CD14-positive monocyte (primary cell): ENCODE measurements around the gene SEC63. TPM values are rescaled to one million over a fixed set of nuclear protein-coding genes. Genes with fewer than 3 reads are reported as not detected.
"Not testable (repeated sequence)": the region's sequence is repeated elsewhere in the genome, so short reads cannot be mapped to it uniquely, and the experiment has no call there.

Source experiments
- DNase-seq, 3 donors: peaks; one replicate each; pipeline ENCODE4 v3.0.0-alpha.2; 2011 to 2022
- H2AFZ ChIP-seq: 2 replicates; pipeline ENCODE4 v1.6.0; 2012; ENCODE audit warnings: mild to moderate bottlenecking, low read depth, low read length, inconsistent platforms; ENCODE audit not compliant: insufficient read depth, poor library complexity, severe bottlenecking
- H3K27ac ChIP-seq, 2 donors: 1 replicate in 1 of 2; 2 replicates in 1 of 2; pipeline ENCODE4 v1.5.1; 2012 to 2013; ENCODE audit warnings: low read length in 2 of 2, control low read depth in 1 of 2, inconsistent platforms in 1 of 2, low read depth in 1 of 2, mild to moderate bottlenecking in 1 of 2
- H3K27me3 ChIP-seq, 2 donors: one replicate each; pipeline versions ENCODE4 v1.6.0 to v1.6.1; 2011 to 2013; ENCODE audit warnings: low read length in 2 of 2; ENCODE audit not compliant: control insufficient read depth in 2 of 2, insufficient read depth in 2 of 2
- H3K36me3 ChIP-seq, 2 donors: replicated peaks in 1 of 2; 1 replicate in 1 of 2; 2 replicates in 1 of 2; pipeline versions ENCODE4 v1.5.1 to v1.6.1; 2012 to 2013; ENCODE audit warnings: low read length in 2 of 2, control low read depth in 1 of 2, inconsistent platforms in 1 of 2, mild to moderate bottlenecking in 1 of 2; ENCODE audit not compliant: insufficient read depth in 2 of 2, control insufficient read depth in 1 of 2
- H3K4me1 ChIP-seq, 2 donors: 1 replicate in 1 of 2; 2 replicates in 1 of 2; pipeline versions ENCODE4 v1.5.1 to v1.6.1; 2012 to 2013; ENCODE audit warnings: low read length in 2 of 2, control low read depth in 1 of 2, inconsistent platforms in 1 of 2, mild to moderate bottlenecking in 1 of 2, moderate library complexity in 1 of 2; ENCODE audit not compliant: insufficient read depth in 2 of 2, control insufficient read depth in 1 of 2
- H3K4me2 ChIP-seq: replicated peaks from 2 replicates; pipeline ENCODE3; 2012; ENCODE audit warnings: low read length, moderate library complexity, mild to moderate bottlenecking; ENCODE audit not compliant: poor library complexity, severe bottlenecking; ENCODE audit errors: extremely low read depth
- H3K4me3 ChIP-seq, 3 experiments: fragments of 200-600 bp in 1 of 3; sonication (generic) in 1 of 3; replicated peaks in 1 of 3; 1 replicate in 2 of 3; 2 replicates in 1 of 3; pipeline ENCODE4 v1.5.1; 2011 to 2013; ENCODE audit warnings: low read length in 3 of 3, mild to moderate bottlenecking in 3 of 3, control low read depth in 2 of 3, low read depth in 2 of 3, inconsistent platforms in 1 of 3, moderate library complexity in 1 of 3
- H3K79me2 ChIP-seq: 2 replicates; pipeline ENCODE4 v1.6.0; 2012; ENCODE audit warnings: mild to moderate bottlenecking, control low read depth, inconsistent platforms, low read length, moderate library complexity; ENCODE audit not compliant: insufficient read depth
- H3K9ac ChIP-seq: 2 replicates; pipeline ENCODE4 v1.6.0; 2017; ENCODE audit warnings: low read length, mild to moderate bottlenecking; ENCODE audit not compliant: insufficient read depth, poor library complexity, severe bottlenecking
- H3K9me3 ChIP-seq, 2 donors: replicated peaks in 1 of 2; 1 replicate in 1 of 2; 2 replicates in 1 of 2; pipeline versions ENCODE4 v1.5.1 to v1.6.1; 2012 to 2013; ENCODE audit warnings: low read length in 2 of 2, control low read depth in 1 of 2; ENCODE audit not compliant: control insufficient read depth in 1 of 2, insufficient read depth in 1 of 2
- H4K20me1 ChIP-seq: 2 replicates; pipeline ENCODE4 v1.6.0; 2012; ENCODE audit warnings: mild to moderate bottlenecking, low read length, control low read depth, moderate library complexity; ENCODE audit not compliant: insufficient read depth
- H3K27ac Mint-ChIP-seq, 7 donors: one replicate each; pipeline ENCODE4 v1.8.0; 2020; ENCODE audit warnings: mild to moderate bottlenecking in 7 of 7, mixed read lengths in 7 of 7, moderate library complexity in 6 of 7, inconsistent platforms in 2 of 7
- H3K27me3 Mint-ChIP-seq, 3 donors: one replicate each; pipeline ENCODE4 v1.8.0; 2021 to 2022; ENCODE audit warnings: low read depth in 3 of 3, mild to moderate bottlenecking in 3 of 3, mixed read lengths in 3 of 3, moderate library complexity in 3 of 3, inconsistent platforms in 1 of 3
- H3K36me3 Mint-ChIP-seq, 2 donors: one replicate each; pipeline ENCODE4 v1.8.0; 2020; ENCODE audit warnings: mixed read lengths in 2 of 2, inconsistent platforms in 1 of 2, mild to moderate bottlenecking in 1 of 2
- H3K4me1 Mint-ChIP-seq: one replicate; pipeline ENCODE4 v1.8.0; 2020; ENCODE audit warnings: mild to moderate bottlenecking, mixed read lengths
- H3K4me3 Mint-ChIP-seq, 2 donors: one replicate each; pipeline ENCODE4 v1.8.0; 2020; ENCODE audit warnings: mild to moderate bottlenecking in 2 of 2, mixed read lengths in 2 of 2, moderate library complexity in 1 of 2
- H3K9me3 Mint-ChIP-seq, 7 donors: one replicate each; pipeline ENCODE4 v1.8.0; 2020 to 2022; ENCODE audit warnings: mixed read lengths in 7 of 7, mild to moderate bottlenecking in 6 of 7, moderate library complexity in 6 of 7, inconsistent platforms in 2 of 7
- whole genome bisulfite sequencing: methylation state at CpG from one replicate; pipeline ENCODE4 v1.1.5; 2013; ENCODE audit warnings: missing lambda C conversion rate; ENCODE audit not compliant: insufficient coverage; 5-methylcytosine and 5-hydroxymethylcytosine counted together
- intact Hi-C, 2 donors: fragments of 100-400 bp; cut with micrococcal nuclease; formaldehyde crosslinking; loops; one replicate each; pipeline versions ENCODE4 v1.15.0 to v1.15.1; 2023
- polyA plus RNA-seq, 3 donors: library from polyadenylated mRNA; depleted of rRNA in 1 of 3; unstranded in 2 of 3; stranded (reverse) in 1 of 3; fragments of 300-500 nt in 2 of 3; fragments of >200 nt in 1 of 3; fragmentation: Illumina TruSeq in 2 of 3; gene quantifications; 1 replicate in 2 of 3; 2 replicates in 1 of 3; pipeline ENCODE4 v1.2.3, GENCODE V29; 2012 to 2021
- TF ChIP-seq, protein P1 (sequence below): fragments of 200-600 bp; IDR thresholded peaks from one replicate; pipeline ENCODE4 v1.8.0; 2022; ENCODE audit warnings: antibody characterized with exemption, mild to moderate bottlenecking

SEC63 gene
- polyA plus RNA-seq, 3 donors: 12.0 to 33.7 (median 12.7) TPM

DNA sequence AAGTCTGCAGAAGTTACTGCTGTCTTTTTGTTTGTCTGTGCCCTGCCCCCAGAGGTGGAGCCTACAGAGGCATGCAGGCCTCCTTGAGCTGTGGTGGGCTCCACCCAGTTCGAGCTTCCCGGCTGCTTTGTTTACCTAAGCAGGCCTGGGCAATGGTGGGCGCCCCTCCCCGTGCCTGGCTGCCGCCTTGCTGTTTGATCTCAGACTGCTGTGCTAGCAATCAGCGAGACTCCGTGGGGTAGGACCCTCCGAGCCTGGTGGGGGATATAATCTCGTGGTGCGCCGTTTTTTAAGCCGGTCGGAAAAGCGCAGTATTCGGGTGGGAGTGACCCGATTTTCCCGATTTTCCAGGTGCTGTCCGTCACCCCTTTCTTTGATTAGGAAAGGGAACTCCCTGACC is 97.9 kb downstream of the SEC63 start:
- intact Hi-C loops: not testable (repeated sequence)

GRCh38 chr6:107853230-107853629 is 104.8 kb downstream of the SEC63 start:
- Histone ChIP-seq H2AFZ (no peak overlapping the region), H3K4me2 (no peak overlapping the region), H3K27me3 (peaks cover 0 to 2% of the 10 kb centered on the region in 2 donors), H4K20me1 (no peaks in the 10 kb centered on the region), H3K9ac (no peak overlapping the region), H3K4me1 (peaks cover 5% of the 10 kb centered on the region in 2 donors), H3K27ac (no peak overlapping the region), H3K9me3 (no peaks in the 10 kb centered on the region), H3K79me2 (no peaks in the 10 kb centered on the region), H3K36me3 (no peaks in the 10 kb centered on the region), H3K4me3 (no peak overlapping the region)
- intact Hi-C loops: no loop called here
- Mint-ChIP-seq H3K36me3 (no peaks in the 10 kb centered on the region), H3K27ac (no peak overlapping the region), H3K4me1 (peaks cover 6% of the 10 kb centered on the region), H3K4me3 (no peak overlapping the region), H3K27me3 (peaks cover 6 to 18% (median 10%) of the 10 kb centered on the region in 3 donors), H3K9me3 (no peaks in the 10 kb centered on the region)
- DNase-seq: no peak
- no CpG with 5 or more reads among the region's 3 CpGs for WGBS
- TF ChIP-seq, protein P1, sequence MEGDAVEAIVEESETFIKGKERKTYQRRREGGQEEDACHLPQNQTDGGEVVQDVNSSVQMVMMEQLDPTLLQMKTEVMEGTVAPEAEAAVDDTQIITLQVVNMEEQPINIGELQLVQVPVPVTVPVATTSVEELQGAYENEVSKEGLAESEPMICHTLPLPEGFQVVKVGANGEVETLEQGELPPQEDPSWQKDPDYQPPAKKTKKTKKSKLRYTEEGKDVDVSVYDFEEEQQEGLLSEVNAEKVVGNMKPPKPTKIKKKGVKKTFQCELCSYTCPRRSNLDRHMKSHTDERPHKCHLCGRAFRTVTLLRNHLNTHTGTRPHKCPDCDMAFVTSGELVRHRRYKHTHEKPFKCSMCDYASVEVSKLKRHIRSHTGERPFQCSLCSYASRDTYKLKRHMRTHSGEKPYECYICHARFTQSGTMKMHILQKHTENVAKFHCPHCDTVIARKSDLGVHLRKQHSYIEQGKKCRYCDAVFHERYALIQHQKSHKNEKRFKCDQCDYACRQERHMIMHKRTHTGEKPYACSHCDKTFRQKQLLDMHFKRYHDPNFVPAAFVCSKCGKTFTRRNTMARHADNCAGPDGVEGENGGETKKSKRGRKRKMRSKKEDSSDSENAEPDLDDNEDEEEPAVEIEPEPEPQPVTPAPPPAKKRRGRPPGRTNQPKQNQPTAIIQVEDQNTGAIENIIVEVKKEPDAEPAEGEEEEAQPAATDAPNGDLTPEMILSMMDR: no peak

More for the DNA sequence above, 97.9 kb downstream of the SEC63 start:
- H3K27me3 ChIP-seq, H3K79me2 ChIP-seq, H4K20me1 ChIP-seq, H3K36me3 ChIP-seq, H3K27ac ChIP-seq, H3K9me3 ChIP-seq, H3K4me3 ChIP-seq, H3K9ac ChIP-seq, H3K27me3 Mint-ChIP-seq, H3K27ac Mint-ChIP-seq, H3K4me3 Mint-ChIP-seq, H3K4me2 ChIP-seq, DNase-seq, H3K4me1 Mint-ChIP-seq, H2AFZ ChIP-seq, H3K36me3 Mint-ChIP-seq, H3K4me1 ChIP-seq: not testable (repeated sequence)
- H3K9me3 Mint-ChIP-seq: peaks cover 4 to 13% (median 6%) of the 10 kb centered on the region in 7 donors
- 92% methylated on average over 8 of the region's 18 CpGs for WGBS
